ENCODE results near the gene LRIG1. TPM values are rescaled to one million over a fixed set of nuclear protein-coding genes. Genes with fewer than 3 reads are reported as not detected.
A peak's percentile ranks its signal among the peaks of the same experiment; 100 is the strongest.

Gene LRIG1
- total and polyA plus RNA-seq, 9 of the 15 experiments (the other 6 are each of a cell fraction or from before 2014, with no cell fraction given): 0.05 to 0.38 (median 0.13) TPM; not detected in 3

GRCh38 chr3:66432041-66432766, 68.6 kb downstream of the LRIG1 start:
- Histone ChIP-seq H3K27ac (ENCODE audit: extremely low read depth, low read depth, low read length) (no peak overlapping the region), H3K4me3 (no peak overlapping the region), H4K20me1 (replicated peaks; ENCODE audit: control insufficient read depth, insufficient read depth, low read length) (no peaks in the 10 kb centered on the region), H3K9me3 (replicated peaks; ENCODE audit: control insufficient read depth, insufficient read depth, low read depth, low read length) (no peaks in the 10 kb centered on the region), H3K4me1 (replicated peaks in 1 of 2; ENCODE audit: control insufficient read depth in 2 of 2, insufficient read depth in 2 of 2, low read length in 2 of 2) (no peaks in the 10 kb centered on the region), H3K9me1 (ENCODE audit: control insufficient read depth, insufficient read depth, low read length) (no peaks in the 10 kb centered on the region), H2AFZ (ENCODE audit: low read depth, low read length) (no peak overlapping the region), H3K79me2 (ENCODE audit: control insufficient read depth, insufficient read depth, low read length) (no peaks in the 10 kb centered on the region), H3K27me3 (ENCODE audit: control insufficient read depth in 2 of 2, insufficient read depth in 2 of 2, low read length in 2 of 2) (peaks cover 6 to 50% of the 10 kb centered on the region in 2 experiments; a peak in 3 of 5 replicates), H3K4me2 (ENCODE audit: insufficient read depth, low read length) (no peak overlapping the region), H3K36me3 (ENCODE audit: control insufficient read depth, insufficient read depth, low read length) (no peaks in the 10 kb centered on the region), H3K9ac (ENCODE audit: insufficient read depth in 1 of 2, low read depth in 2 of 2, low read length in 2 of 2) (no peak overlapping the region)
- no peak for FAIRE-seq
- 2% methylated on average over 10 of the region's 11 CpGs for WGBS (ENCODE audit: insufficient coverage, low coverage, missing lambda C conversion rate)
- DNase-seq (ENCODE audit: extremely low read depth in 1 of 4, low spot score in 3 of 4): no peak
- TF ChIP-seq NR4A1 (CRISPR knock-in tag; IDR thresholded peaks at IDR 0.05): no peak
- TF ChIP-seq NR4A1 (tag; IDR thresholded peaks at IDR 0.05): no peak
- TF ChIP-seq ESRRA (IDR thresholded peaks at IDR 0.05; ENCODE audit: borderline replicate concordance, low read depth): peak; percentile 74
- TF ChIP-seq NFE2L1 (tag; IDR thresholded peaks at IDR 0.05; ENCODE audit: borderline replicate concordance, low read depth): no peak
- TF ChIP-seq SIX5 (IDR thresholded peaks at IDR 0.05; ENCODE audit: borderline replicate concordance in 1 of 2, insufficient read depth in 1 of 2, low read depth in 1 of 2, low read length in 2 of 2): no peak
- TF ChIP-seq XRCC4 (IDR thresholded peaks at IDR 0.05; ENCODE audit: extremely low read depth, insufficient read depth, insufficient read length): no peak
- TF ChIP-seq ZNF444 (CRISPR knock-in tag; IDR thresholded peaks at IDR 0.05): no peak
- TF ChIP-seq ZNF507 (tag; conservative IDR thresholded peaks at IDR 0.05): no peak
- TF ChIP-seq MAX (CRISPR knock-in tag; IDR thresholded peaks at IDR 0.05): no peak
- TF ChIP-seq RBM25 (IDR thresholded peaks at IDR 0.05; ENCODE audit: low read depth, low read length, severe bottlenecking): peak; percentile 13
- no peak for TF ChIP-seq NR2C2 (CRISPR knock-in tag; IDR thresholded peaks at IDR 0.05)
- TF ChIP-seq NR2C2 (tag; IDR thresholded peaks at IDR 0.05): no peak
- no peak for TF ChIP-seq THRA (IDR thresholded peaks at IDR 0.05)
- TF ChIP-seq AFF4 (CRISPR knock-in tag; IDR thresholded peaks at IDR 0.05): no peak
- no peak for TF ChIP-seq TAF9B (IDR thresholded peaks at IDR 0.05; ENCODE audit: partially characterized antibody)
- intact Hi-C loops (cut with micrococcal nuclease): no loop called here
- CTCF ChIA-PET (ENCODE audit: low intra/inter-chr PET ratio): no interaction called here
- no TSS peak for BruUV-seq (replicated peaks)
- in situ Hi-C loops (cut with MboI): no loop called here
- POLR2A ChIA-PET: no interaction called here
- no peak for ATAC-seq
